HG03521 (cell line): Measurements from ENCODE around the gene HSD11B2.

ENCODE experiments used
- ATAC-seq: cut with Tn5 transposase; IDR thresholded peaks from one replicate; pipeline ENCODE4 v1.9.1; 2021; ENCODE audit warnings: mild to moderate bottlenecking, moderate library complexity; ENCODE audit not compliant: unreplicated experiment

The HSD11B2 gene

DNA sequence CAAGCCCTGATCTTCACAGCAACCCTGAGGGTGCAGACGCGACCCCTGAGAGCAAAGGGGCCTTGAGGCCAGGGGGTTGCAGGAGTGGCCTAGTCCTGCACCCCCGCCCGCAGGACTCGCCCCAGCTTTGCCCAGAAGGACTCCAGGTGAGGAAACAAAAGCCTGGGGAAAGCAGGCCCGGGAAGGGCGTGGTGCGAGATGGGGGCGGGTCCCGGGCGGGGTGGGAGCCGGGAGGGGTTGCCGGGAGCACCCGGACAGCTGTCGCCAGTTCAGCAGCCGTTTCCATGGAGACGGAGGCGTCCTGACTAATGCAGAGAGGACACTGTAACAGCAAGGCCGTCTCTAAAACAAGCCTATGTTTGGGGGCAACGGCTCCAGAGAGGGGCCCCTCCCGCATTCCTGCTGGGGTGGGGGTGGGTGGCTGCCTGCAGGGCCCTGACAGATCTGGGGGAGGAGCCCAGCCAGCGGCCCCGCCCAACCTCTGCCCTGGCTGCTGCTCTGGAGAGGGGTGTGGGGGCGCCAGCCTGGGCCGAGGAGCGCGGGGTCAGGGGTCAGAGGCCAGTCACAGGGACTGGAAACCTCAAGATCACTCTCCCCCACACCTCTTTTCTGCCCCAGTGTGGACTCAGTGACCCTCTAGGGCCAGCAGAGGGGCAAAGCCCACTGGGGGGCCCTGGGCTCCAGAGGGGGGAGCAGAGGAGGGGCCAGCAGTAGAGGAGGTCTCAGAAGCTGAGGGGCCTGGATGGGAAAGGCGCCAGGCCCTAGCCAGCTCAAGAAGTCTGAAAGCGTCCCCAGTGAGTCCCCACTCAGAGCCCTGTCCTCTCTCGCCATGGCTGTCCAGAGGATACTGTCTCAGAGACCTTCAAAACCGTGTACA, 34.5 kb upstream of the HSD11B2 start:
- no peak for ATAC-seq

DNA sequence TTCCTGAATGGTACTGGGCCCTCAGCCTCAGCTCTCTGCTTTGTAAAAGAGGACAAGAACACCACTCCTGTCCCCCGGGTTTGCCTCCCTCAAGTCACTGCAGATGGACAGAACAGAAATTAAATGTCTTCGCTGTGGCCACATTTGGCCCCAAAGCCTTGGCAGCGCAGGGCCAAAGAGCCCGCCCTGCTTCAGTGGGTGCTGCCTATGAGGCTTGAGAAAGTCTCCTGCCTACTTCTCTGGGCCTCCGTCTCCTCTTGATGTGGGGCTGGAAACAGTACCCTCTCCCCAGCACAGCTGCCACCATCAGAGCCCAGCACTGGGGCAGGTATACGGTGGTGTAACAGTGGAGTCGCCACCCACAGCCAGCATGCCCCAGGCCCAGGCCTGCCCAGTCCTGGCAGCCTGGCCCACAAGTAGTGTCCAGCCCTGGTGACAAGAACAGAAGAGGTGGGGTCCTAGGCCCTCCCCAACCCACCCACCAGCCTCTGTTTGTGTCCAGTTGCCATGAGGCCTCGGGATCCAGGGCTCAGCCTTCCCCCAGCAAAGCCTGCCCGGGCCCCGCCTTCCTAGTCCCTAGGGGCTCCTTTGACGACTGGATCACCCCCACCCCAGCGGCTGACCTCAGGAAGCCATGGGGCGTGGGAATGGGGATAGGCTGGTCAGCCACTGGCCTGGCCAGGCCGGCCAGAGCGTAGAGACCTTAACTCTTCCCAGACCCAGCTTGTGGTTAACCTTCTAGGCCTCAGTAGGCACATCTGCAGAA, 33.7 kb upstream of the HSD11B2 start:
- no peak for ATAC-seq

DNA sequence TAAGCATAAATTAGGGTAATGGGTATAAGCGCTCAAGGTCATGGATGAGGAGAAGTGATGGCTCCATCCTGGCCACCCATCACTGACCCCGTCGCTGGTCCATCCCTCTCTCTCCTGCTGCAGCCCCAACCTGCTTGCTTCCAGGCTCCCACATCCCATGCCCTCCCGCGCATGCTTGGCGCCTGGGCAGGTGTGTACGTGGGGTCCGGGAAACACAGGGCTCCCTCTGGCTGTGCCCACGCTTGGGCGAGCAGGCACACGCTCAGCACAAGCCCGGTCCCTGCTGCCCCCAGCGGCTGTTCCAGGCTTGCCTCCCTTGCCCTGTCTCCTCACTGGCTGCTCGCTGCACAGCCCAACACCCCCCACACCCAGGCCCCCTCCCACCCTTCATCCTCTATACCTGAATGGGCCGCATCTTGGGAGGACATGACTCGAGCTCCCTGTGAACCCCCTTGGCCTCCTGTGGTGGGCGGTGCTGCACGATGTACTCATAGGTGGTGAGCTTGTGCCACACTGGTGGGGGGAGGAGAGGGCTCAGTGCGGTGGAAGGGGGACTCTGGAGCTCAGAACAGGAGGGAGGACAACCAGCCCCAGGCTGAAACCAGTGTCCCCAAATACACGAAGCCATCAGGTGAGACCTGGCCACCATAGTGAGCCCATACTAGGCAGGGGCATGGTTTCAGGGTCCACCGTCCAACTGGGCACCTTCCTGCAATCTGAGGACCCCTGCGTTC, 32.9 kb upstream of the HSD11B2 start:
- ATAC-seq: no peak

GRCh38 chr16:67398546-67399217, 32.2 kb upstream of the HSD11B2 start:
- ATAC-seq: no peak

- no peak for ATAC-seq
Measured at GRCh38 chr16:67399218-67399733, 31.6 kb upstream of the HSD11B2 start.

- no peak for ATAC-seq
Measured at GRCh38 chr16:67399749-67400704, 30.9 kb upstream of the HSD11B2 start.

- no peak for ATAC-seq
Measured at GRCh38 chr16:67400901-67401300, 30.0 kb upstream of the HSD11B2 start.

GRCh38 chr16:67403976-67404555, 26.9 kb upstream of the HSD11B2 start:
- ATAC-seq: no peak

DNA sequence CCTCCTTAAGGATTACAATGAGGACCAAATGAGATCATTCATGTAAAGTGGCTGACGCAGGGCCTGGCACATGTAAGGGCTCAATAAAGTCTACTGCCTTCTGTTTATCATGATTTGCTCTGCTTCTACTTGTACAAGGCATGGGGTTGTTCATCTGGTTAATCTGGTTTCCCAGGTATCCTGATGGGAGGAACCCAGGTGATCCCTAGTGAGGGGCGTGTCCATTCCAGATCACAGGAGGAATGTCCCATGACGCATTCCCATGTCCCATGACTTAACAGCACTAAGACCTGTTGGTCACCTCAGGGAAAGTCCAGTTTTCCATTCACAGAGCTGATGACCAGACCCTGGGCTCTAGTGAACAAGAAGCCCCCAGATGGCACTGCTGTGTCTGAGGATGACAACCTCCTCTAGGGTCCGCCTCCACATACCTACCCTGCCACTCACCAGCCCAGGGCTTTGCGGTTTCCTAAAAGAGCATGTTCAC, 26.1 kb upstream of the HSD11B2 start:
- no peak for ATAC-seq

DNA sequence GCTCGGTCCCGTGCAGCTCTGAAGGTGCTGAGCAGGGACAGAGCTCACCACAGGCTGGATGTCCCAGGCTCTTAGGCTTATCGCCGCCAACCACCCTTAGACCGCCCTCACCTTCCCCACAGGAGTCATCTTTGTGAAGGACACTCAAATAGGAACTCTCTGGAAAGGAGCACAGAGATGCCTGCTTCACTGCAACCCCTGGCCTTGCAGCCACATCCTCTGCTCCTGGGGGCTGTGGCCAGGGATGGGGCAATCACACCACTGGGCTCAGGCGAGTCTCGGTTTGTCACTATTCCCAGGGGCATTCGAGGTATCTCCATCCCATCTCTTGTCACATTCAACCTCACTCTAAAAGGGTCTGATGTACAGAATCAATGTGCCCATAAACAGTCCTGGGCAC, 25.6 kb upstream of the HSD11B2 start:
- no peak for ATAC-seq

DNA sequence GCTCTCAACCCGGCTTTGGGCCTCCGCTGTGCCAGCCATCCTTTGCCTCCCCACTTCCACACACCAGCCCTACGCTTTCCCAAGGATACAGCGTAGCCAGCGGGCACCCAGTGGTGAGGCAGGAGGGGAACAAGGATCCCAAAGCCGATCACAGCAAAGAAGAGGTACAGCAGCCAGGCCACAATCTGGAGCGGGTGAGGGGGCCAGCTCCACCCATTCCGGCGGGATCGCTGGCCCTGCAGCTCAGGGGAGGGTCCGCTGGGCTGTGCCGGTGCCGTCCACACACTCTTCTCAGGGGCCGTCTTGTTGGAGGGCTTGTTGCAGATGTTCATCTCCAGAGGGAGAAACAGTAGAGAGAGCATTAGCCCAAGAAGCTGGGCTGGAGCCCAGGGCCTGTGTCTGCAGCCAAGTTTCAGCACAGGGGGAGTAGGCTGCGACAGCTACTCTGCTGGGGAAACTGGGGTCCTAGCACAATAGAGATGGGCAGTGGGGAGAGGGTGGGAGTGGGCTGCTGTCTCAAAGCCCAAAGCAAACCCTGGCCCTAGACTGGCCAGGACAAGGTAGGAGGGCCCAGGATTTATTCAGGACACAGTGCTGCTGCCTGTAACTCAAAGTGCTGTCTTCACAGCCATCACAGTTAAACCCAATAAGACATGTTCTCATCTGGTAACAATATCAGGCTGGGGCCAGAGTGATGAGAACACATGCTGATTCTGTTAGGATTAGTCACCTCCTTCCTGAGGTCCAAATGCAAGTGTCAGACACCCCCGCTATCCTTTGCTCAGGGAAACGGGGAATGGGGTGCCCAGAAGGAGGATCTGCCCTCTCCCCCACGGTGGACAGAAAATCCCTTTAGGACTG, 24.6 kb upstream of the HSD11B2 start:
- ATAC-seq: no peak

- ATAC-seq: no peak
Measured at GRCh38 chr16:67407176-67407787, 23.6 kb upstream of the HSD11B2 start.

- no peak for ATAC-seq
Measured at GRCh38 chr16:67407788-67408452, 23.0 kb upstream of the HSD11B2 start.

- ATAC-seq: no peak
Measured at GRCh38 chr16:67409631-67410030, 21.3 kb upstream of the HSD11B2 start.

GRCh38 chr16:67411339-67411738, 19.6 kb upstream of the HSD11B2 start:
- no peak for ATAC-seq

DNA sequence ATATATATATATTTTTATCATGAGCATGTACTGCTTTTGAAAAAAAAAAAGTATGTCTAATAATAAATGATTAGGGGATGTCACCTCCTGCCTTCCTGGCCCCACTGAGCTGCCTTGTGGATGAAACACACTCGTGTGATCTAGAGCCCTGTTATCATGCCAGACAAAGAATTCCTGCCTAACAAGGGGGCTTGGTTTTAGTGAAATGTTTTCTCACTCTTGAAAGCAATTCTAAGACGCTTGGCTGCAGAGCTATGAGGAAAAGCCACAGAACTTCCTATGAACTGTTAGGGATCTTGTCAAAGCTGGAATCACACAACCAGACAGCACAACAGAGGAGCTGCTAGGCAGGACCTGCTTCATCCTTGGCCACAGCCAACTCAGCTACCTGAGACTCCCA, 18.6 kb upstream of the HSD11B2 start:
- ATAC-seq: no peak
